COLO829 (cell line): ENCODE data around the gene HIGD2A.

Source experiments
- DNase-seq: peaks from one replicate; pipeline ENCODE4 v3.0.0; 2012; ENCODE audit warnings: low spot score

Gene HIGD2A

GRCh38 chr5:176388444-176389134, at the start of gene HIGD2A, which contains the start of gene NOP16:
Gene HIGD2A (plus strand): TSS chr5:176388751. CDS start chr5:176388820, 69 bp downstream.
Gene NOP16 (minus strand): TSS chr5:176388598. CDS start chr5:176388539, 59 bp downstream.
- DNase-seq = peak; percentile 98

GRCh38 chr5:176339304-176339703, 49.2 kb upstream of the HIGD2A start:
- DNase-seq = no peak

- DNase-seq = no peak
These were observed 47.0 kb upstream of the HIGD2A start for GRCh38 chr5:176341325-176342157.

- DNase-seq = no peak
These were observed 46.4 kb upstream of the HIGD2A start for GRCh38 chr5:176342158-176342483.

- no peak for DNase-seq
These were observed 45.6 kb upstream of the HIGD2A start for GRCh38 chr5:176342766-176343458.

GRCh38 chr5:176350416-176350815, 38.1 kb upstream of the HIGD2A start:
- no peak for DNase-seq

- no peak for DNase-seq
These were observed 36.3 kb upstream of the HIGD2A start for GRCh38 chr5:176352116-176352878.

- DNase-seq = no peak
These were observed 35.0 kb upstream of the HIGD2A start for GRCh38 chr5:176353533-176353932.

GRCh38 chr5:176355400-176356178, 33.0 kb upstream of the HIGD2A start:
- no peak for DNase-seq

- DNase-seq = no peak
These were observed 32.4 kb upstream of the HIGD2A start for GRCh38 chr5:176356179-176356566.

GRCh38 chr5:176359658-176360057, 28.9 kb upstream of the HIGD2A start:
- no peak for DNase-seq

GRCh38 chr5:176360894-176361436, 27.6 kb upstream of the HIGD2A start:
- DNase-seq = no peak

- DNase-seq = peak; percentile 55
These were observed 26.9 kb upstream of the HIGD2A start, which contains the start of gene KIAA1191 for GRCh38 chr5:176361437-176362232. Gene KIAA1191 (minus strand): TSS chr5:176361764. CDS start chr5:176359508, 2,256 bp downstream.

GRCh38 chr5:176362233-176362490, 26.4 kb upstream of the HIGD2A start:
- DNase-seq = no peak

GRCh38 chr5:176364765-176365350, 23.7 kb upstream of the HIGD2A start:
- DNase-seq = no peak

GRCh38 chr5:176365351-176366231, 23.0 kb upstream of the HIGD2A start, which contains the start of gene ARL10:
Gene ARL10 (plus strand): TSS chr5:176365487. CDS start chr5:176365564, 77 bp downstream.
- DNase-seq = no peak

GRCh38 chr5:176366232-176366894, 22.2 kb upstream of the HIGD2A start:
- DNase-seq = no peak

- DNase-seq = no peak
These were observed 19.8 kb upstream of the HIGD2A start for GRCh38 chr5:176368726-176369125.
